ENCODE measurements around the gene SNX22. TPM values are rescaled to one million over a fixed set of nuclear protein-coding genes. Genes with fewer than 3 reads are reported as not detected.

The SNX22 gene
- polyA plus RNA-seq, 1 donor = 1.9 TPM

DNA sequence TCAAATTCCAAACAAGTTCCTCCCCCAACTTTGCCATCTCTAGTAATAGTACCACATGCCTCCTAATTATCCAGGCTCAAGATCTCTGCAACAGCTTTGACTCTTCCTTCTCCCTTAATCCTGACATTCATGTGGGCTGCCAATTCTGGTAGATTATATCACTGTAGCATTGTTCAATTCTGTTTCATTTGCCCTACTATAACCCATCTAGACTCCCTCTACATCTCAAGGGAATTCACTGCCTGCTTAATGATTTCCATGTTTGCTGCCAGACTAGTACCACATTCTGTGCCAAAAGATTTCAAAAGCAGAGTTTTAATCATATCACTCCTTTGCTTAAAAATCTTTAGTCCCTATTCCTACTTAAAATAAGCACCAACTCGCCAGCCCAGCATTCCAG lies 45.9 kb downstream of the SNX22 start:
- DNase-seq = no peak

DNA sequence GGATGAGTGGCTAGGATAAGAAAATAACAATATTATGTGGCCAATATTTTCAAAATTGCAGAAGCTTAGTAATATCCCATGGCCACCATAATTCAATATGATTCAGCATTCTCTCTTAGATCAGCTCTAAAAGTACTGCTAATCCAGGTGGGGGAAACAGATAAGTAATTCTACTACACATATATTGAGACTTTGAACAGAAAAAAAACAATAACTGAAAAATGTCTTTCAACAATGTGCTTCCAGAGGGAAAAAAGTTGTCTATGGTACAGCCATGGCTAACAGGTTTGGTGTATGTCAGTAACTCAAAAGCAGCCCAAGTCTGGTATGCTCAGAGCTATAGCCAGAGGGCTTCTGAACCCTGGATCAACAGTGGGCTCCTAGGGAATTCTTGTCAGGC lies 53.7 kb downstream of the SNX22 start:
- DNase-seq = no peak

Other genes with a start within 250 kb of the SNX22 start
- gene DAPK2, start 105.2 kb upstream of the SNX22 start, polyA plus RNA-seq (ENCODE audit: insufficient read length) = 8.1 TPM
- 86.7 TPM for gene CIAO2A, start 57.9 kb upstream of the SNX22 start, polyA plus RNA-seq (ENCODE audit: insufficient read length)
- gene SNX1, start 55.7 kb upstream of the SNX22 start, polyA plus RNA-seq (ENCODE audit: insufficient read length) = 128 TPM
- gene PPIB, start 11.3 kb downstream of the SNX22 start, polyA plus RNA-seq (ENCODE audit: insufficient read length) = 469 TPM
- 26.3 TPM for gene CSNK1G1, start 204.4 kb downstream of the SNX22 start, polyA plus RNA-seq (ENCODE audit: insufficient read length)
- 54.7 TPM for gene PCLAF, start 229.7 kb downstream of the SNX22 start, polyA plus RNA-seq (ENCODE audit: insufficient read length)
- 51.2 TPM for gene TRIP4, start 236.1 kb downstream of the SNX22 start, polyA plus RNA-seq (ENCODE audit: insufficient read length)

Data from left kidney (tissue), 2 donors.